SK-N-SH (cell line): ENCODE results near the gene FBXL15.

Experiments used
- CTCF ChIP-seq: fragments of 200-600 bp; sonication (generic); IDR thresholded peaks from 2 replicates; pipeline ENCODE4 v1.6.1; 2017; ENCODE audit warnings: antibody characterized with exemption, mild to moderate bottlenecking, moderate library complexity
- EZH2phosphoT487 ChIP-seq: fragments of 200-600 bp; sonication (generic); IDR thresholded peaks from 2 replicates; pipeline ENCODE4 v1.6.1; 2017; ENCODE audit warnings: low read depth, mixed run types, mild to moderate bottlenecking, antibody characterized with exemption, moderate library complexity, borderline replicate concordance
- FOXM1 ChIP-seq: IDR thresholded peaks from 2 replicates; pipeline ENCODE4 v1.4.0; 2012; ENCODE audit warnings: low read depth, mild to moderate bottlenecking
- NFIC ChIP-seq: IDR thresholded peaks from 2 replicates; pipeline ENCODE4 v1.4.0; 2012; ENCODE audit warnings: borderline replicate concordance
- POLR2AphosphoS5 ChIP-seq: IDR thresholded peaks from 2 replicates; pipeline ENCODE4 v1.6.1; 2012; ENCODE audit warnings: low read depth, low read length
- RAD21 ChIP-seq: IDR thresholded peaks from 2 replicates; pipeline ENCODE4 v1.6.1; 2012; ENCODE audit warnings: mild to moderate bottlenecking, low read length
- REST ChIP-seq: IDR thresholded peaks from 2 replicates; pipeline ENCODE4 v1.6.1; 2012; ENCODE audit warnings: mild to moderate bottlenecking, low read depth, low read length, moderate library complexity
- SIN3A ChIP-seq: IDR thresholded peaks from 2 replicates; pipeline ENCODE4 v1.6.1; 2012; ENCODE audit warnings: low read depth, mild to moderate bottlenecking, low read length, moderate library complexity, borderline replicate concordance
- TAF1 ChIP-seq: IDR thresholded peaks from 2 replicates; pipeline ENCODE4 v1.6.1; 2012; ENCODE audit warnings: low read depth, mild to moderate bottlenecking, low read length, moderate library complexity, borderline replicate concordance
- ZBTB33 ChIP-seq: IDR thresholded peaks from 2 replicates; pipeline ENCODE4 v1.4.0; 2012; ENCODE audit warnings: low read depth, borderline replicate concordance
- TF ChIP-seq, protein P1 (sequence below): IDR thresholded peaks from 2 replicates; pipeline ENCODE4; 2012
- TF ChIP-seq, protein P2 (sequence below): fragments of 150-350 bp; IDR thresholded peaks from 2 replicates; pipeline ENCODE4 v1.6.1; 2017; ENCODE audit warnings: antibody characterized with exemption, low read length, low read depth, borderline replicate concordance
- TF ChIP-seq, protein P3 (sequence below): fragments of 150-350 bp; IDR thresholded peaks from 2 replicates; pipeline ENCODE4 v1.6.1; 2016; ENCODE audit warnings: mild to moderate bottlenecking, low read depth, low read length

DNA sequence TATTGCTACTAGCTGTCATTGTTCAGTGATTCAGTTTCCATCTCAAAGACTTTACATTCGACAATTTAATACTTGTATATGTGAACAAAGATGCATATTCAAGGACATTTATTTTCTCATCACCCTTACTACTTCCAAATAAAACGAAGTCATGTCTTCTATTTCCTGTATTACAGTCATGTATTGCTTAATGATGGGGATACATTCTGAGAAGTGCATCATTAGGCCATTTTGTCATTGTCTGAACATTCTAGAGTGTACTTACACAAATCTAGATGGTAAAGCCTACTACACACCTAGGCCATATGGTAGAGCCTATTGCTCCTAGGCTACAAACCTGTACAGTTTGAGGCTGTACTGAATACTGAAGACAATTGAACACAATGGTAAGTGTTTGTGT is 24.2 kb downstream of the FBXL15 start:
- TF ChIP-seq REST (no peak), CTCF (no peak), RAD21 (no peak), TAF1 (no peak), EZH2phosphoT487 (no peak), POLR2AphosphoS5 (no peak), ZBTB33 (no peak), SIN3A (no peak), FOXM1 (no peak), NFIC (no peak)
- TF ChIP-seq, protein P1, sequence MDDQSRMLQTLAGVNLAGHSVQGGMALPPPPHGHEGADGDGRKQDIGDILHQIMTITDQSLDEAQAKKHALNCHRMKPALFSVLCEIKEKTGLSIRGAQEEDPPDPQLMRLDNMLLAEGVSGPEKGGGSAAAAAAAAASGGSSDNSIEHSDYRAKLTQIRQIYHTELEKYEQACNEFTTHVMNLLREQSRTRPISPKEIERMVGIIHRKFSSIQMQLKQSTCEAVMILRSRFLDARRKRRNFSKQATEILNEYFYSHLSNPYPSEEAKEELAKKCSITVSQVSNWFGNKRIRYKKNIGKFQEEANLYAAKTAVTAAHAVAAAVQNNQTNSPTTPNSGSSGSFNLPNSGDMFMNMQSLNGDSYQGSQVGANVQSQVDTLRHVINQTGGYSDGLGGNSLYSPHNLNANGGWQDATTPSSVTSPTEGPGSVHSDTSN: no peak
- TF ChIP-seq, protein P2, sequence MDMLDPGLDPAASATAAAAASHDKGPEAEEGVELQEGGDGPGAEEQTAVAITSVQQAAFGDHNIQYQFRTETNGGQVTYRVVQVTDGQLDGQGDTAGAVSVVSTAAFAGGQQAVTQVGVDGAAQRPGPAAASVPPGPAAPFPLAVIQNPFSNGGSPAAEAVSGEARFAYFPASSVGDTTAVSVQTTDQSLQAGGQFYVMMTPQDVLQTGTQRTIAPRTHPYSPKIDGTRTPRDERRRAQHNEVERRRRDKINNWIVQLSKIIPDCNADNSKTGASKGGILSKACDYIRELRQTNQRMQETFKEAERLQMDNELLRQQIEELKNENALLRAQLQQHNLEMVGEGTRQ: no peak
- TF ChIP-seq, protein P3, sequence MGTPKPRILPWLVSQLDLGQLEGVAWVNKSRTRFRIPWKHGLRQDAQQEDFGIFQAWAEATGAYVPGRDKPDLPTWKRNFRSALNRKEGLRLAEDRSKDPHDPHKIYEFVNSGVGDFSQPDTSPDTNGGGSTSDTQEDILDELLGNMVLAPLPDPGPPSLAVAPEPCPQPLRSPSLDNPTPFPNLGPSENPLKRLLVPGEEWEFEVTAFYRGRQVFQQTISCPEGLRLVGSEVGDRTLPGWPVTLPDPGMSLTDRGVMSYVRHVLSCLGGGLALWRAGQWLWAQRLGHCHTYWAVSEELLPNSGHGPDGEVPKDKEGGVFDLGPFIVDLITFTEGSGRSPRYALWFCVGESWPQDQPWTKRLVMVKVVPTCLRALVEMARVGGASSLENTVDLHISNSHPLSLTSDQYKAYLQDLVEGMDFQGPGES: no peak
